Stimulated activated CD8-positive, alpha-beta memory T cell treated with anti-CD3 and anti-CD28 coated beads, Interleukin-7, amount 100 ng/mL, for 1 hour (primary cell): Measurements from ENCODE around the gene DND1.
"Not testable (repeated sequence)": the region's sequence is repeated elsewhere in the genome, so short reads cannot be mapped to it uniquely, and the experiment has no call there.

Experiments used
- DNase-seq, 2 donors: peaks; one replicate each; pipeline ENCODE4 v3.0.0-alpha.2; 2020; ENCODE audit warnings: low read depth in 2 of 2

Gene DND1

GRCh38 chr5:140631036-140631417, 42.3 kb downstream of the DND1 start:
- no peak for DNase-seq

- no peak for DNase-seq
These were observed 42.9 kb downstream of the DND1 start for GRCh38 chr5:140630292-140631035.

DNA sequence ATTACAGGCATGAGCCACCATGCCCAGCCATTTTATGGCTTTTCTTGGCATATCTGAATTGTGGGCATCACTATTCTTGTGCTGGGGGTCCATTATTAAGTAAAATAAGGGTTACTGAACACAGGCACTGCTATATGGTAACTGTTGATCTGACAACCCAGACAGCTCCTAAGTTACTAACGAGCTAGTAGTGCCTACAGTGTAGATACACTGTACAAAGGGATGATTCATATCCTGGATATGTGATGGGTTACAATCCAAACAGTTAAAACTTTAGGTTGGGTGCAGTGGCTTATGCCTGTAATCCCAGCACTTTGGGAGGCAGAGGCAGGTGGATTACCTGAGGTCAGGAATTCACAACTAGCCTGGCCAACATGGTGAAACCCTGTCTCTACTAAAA, 44.7 kb downstream of the DND1 start:
- no peak for DNase-seq

DNA sequence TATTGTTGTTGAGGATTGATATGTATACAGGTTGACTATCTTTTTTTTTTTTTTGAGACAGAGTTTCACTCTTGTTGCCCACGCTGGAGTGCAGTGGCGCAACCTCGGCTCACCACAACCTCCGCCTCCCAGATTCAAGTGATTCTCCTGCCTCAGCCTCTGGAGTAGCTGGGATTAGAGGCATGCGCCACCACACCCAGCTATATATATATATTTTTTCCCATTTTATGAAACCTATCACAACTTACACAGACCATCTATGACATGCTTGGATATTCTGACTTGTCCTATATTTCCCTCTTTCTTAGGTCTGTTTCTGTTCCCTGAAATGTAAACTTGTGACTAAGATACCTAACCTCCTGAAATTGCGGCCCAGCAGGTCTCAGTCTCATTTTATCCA, 45.4 kb downstream of the DND1 start:
- DNase-seq, result no peak

- DNase-seq, result not testable (repeated sequence)
These were observed 48.5 kb downstream of the DND1 start for GRCh38 chr5:140624886-140625285.

GRCh38 chr5:140623061-140623460, 50.3 kb downstream of the DND1 start:
- not testable (repeated sequence) for DNase-seq

DNA sequence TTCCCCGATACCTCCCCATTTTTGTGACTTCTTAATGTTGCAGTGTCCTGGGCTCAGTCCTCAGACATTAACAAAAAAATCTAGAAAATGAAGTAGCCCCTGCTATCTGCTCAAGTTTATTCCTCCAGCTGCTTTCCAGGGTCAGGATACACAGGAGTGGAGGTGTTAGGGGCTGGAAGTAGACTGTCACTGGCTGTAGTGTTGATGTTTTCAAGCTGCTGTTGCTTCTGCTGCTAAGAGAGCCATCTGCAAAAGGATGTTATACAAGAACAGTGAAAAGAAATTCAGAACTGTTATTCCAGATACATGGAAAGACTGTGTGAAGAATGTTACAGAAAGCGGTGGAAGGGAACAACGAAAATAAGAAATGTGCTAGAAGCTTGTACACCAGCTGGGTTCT, 51.1 kb downstream of the DND1 start:
- no peak for DNase-seq
